GM20000 (cell line): ENCODE data around the gene TAS2R31.

Experiments used
- DNase-seq: peaks from one replicate; pipeline ENCODE4 v3.0.0; 2012; ENCODE audit warnings: low spot score
- TF ChIP-seq, protein P1 (sequence below): IDR thresholded peaks from 2 replicates; pipeline ENCODE4 v1.5.1; 2012; ENCODE audit warnings: mild to moderate bottlenecking, control low read depth; ENCODE audit errors: extremely low read depth, missing control alignments

TAS2R31 gene

GRCh38 chr12:10994307-10994706, 36.9 kb downstream of the TAS2R31 start:
- TF ChIP-seq, protein P1, sequence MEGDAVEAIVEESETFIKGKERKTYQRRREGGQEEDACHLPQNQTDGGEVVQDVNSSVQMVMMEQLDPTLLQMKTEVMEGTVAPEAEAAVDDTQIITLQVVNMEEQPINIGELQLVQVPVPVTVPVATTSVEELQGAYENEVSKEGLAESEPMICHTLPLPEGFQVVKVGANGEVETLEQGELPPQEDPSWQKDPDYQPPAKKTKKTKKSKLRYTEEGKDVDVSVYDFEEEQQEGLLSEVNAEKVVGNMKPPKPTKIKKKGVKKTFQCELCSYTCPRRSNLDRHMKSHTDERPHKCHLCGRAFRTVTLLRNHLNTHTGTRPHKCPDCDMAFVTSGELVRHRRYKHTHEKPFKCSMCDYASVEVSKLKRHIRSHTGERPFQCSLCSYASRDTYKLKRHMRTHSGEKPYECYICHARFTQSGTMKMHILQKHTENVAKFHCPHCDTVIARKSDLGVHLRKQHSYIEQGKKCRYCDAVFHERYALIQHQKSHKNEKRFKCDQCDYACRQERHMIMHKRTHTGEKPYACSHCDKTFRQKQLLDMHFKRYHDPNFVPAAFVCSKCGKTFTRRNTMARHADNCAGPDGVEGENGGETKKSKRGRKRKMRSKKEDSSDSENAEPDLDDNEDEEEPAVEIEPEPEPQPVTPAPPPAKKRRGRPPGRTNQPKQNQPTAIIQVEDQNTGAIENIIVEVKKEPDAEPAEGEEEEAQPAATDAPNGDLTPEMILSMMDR, result no peak
- DNase-seq, result no peak

GRCh38 chr12:10989107-10989506, 42.1 kb downstream of the TAS2R31 start:
- DNase-seq, result no peak

GRCh38 chr12:10986812-10987211, 44.4 kb downstream of the TAS2R31 start, which contains the start of gene TAS2R50:
TAS2R50 (minus strand) TSS chr12:10986912; CDS start chr12:10986860, 52 bp downstream.
- DNase-seq, result no peak
- TF ChIP-seq, protein P1, result no peak

More at GRCh38 chr12:10989107-10989506, 42.1 kb downstream of the TAS2R31 start:
- TF ChIP-seq, protein P1, result no peak

DNA sequence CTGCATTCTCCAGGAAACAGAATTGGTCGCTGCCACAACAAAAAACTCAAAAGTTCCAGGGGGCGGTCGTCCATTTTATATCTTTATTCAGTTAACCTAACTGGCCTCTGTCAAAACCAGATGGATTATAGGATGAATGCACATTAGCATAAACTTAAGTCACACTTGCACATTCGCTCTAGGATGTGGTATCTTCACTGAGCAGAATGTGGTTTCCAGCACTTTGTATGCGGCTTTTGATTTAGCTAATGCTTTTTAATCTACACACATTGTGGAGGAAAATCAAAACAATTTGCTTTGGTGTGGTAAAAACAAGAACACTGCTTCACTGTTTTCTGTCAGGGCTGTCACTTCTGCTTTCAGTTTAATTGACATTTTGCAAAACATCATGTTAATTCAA, 49.0 kb downstream of the TAS2R31 start:
- DNase-seq, result peak; percentile 4
- TF ChIP-seq, protein P1, result no peak
